ENCODE results near the gene OR6N2. TPM values are rescaled to one million over a fixed set of nuclear protein-coding genes. Genes with fewer than 3 reads are reported as not detected.
A peak's percentile ranks its signal among the peaks of the same experiment; 100 is the strongest.

Gene OR6N2
- total RNA-seq: not detected

DNA sequence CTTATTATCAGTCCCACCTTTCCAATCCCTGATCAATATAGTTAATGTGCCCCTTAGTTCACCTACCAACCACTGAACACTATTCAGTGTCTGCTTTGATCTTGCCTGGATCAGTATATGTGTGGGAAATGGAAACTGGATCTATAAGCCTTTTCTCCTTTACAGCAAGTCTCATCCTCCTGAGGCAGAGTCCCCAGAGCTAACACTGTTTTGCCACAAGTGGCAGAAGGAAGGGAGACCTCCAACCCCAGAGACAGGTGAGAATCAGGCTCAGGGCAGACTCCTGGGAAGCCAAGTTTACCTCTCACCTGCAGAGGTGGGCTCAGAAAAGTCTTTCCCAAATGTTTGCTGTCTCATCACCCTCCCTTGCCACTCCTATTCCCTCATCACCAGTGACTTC, at the start of gene OR6N2:
Gene OR6N2, minus strand, starts transcription at position 101 of the 400 bp plus-strand sequence. CDS start 3,569 bp downstream, outside the sequence.
- intact Hi-C loops (cut with micrococcal nuclease): no loop called here
- Mint-ChIP-seq H3K36me3 (ENCODE audit: low read depth) (no peaks in the 10 kb centered on the region), H3K9me3 (no peaks in the 10 kb centered on the region), H3K4me3 (no peak within 1 kb of the TSS), H3K27me3 (peaks cover 3% of the 10 kb centered on the region), H3K4me1 (ENCODE audit: low read depth) (no peaks in the 10 kb centered on the region), H3K27ac (no peak within 1 kb of the TSS)
- ChIA-PET CTCF (no interaction called here), POLR2A (no interaction called here)
- TF ChIP-seq, protein P1, sequence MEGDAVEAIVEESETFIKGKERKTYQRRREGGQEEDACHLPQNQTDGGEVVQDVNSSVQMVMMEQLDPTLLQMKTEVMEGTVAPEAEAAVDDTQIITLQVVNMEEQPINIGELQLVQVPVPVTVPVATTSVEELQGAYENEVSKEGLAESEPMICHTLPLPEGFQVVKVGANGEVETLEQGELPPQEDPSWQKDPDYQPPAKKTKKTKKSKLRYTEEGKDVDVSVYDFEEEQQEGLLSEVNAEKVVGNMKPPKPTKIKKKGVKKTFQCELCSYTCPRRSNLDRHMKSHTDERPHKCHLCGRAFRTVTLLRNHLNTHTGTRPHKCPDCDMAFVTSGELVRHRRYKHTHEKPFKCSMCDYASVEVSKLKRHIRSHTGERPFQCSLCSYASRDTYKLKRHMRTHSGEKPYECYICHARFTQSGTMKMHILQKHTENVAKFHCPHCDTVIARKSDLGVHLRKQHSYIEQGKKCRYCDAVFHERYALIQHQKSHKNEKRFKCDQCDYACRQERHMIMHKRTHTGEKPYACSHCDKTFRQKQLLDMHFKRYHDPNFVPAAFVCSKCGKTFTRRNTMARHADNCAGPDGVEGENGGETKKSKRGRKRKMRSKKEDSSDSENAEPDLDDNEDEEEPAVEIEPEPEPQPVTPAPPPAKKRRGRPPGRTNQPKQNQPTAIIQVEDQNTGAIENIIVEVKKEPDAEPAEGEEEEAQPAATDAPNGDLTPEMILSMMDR (IDR thresholded peaks at IDR 0.05): no peak
- DNase-seq (no peak), ATAC-seq (no peak)

DNA sequence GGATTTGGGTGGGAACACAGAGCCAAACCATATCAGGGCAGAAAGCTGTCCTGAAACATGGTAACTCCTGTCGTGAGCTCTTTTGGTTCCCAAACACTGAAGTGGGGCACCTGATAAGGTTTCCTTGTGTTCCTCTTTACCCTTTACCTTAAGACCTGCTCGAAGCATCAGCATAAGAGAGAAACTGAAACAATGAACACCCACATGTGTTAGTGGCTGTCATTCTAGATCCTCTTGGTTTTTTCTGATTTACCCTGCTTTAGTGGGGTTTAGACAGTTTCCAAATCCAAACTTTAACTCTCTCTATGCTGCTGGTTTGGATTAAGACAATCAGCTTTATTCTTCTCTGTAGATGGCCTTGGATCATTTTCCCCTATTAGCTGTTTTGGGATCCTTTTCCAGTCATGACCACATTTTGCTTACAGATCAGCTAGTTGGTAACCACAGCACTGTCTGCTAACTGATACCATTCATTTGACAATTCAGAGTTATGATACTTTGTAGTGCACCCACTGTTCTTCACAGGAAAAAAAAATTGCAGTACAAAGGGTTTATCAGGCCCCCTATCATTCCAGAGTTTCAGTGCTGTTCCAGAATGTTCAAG, 49.2 kb upstream of the OR6N2 start:
- peak; percentile 55 for ATAC-seq
- TF ChIP-seq, protein P1 (IDR thresholded peaks at IDR 0.05): no peak
- Mint-ChIP-seq H3K27me3 (peaks cover 4% of the 10 kb centered on the region), H3K36me3 (ENCODE audit: low read depth) (no peaks in the 10 kb centered on the region), H3K27ac (no peak overlapping the region), H3K9me3 (peaks cover 4% of the 10 kb centered on the region), H3K4me3 (no peak overlapping the region), H3K4me1 (ENCODE audit: low read depth) (peaks cover 8% of the 10 kb centered on the region)
- CTCF ChIA-PET: interaction anchor here (1.4 to 1.6 kb wide), 2 partner anchors 37 to 242 kb away, joined by 3 to 5 read pairs; no protein-coding TSS in a partner anchor
- intact Hi-C loops (cut with micrococcal nuclease): no loop called here
- no peak for DNase-seq
- POLR2A ChIA-PET: no interaction called here

- CTCF ChIA-PET: no interaction called here
- no peak overlapping the region for H3K27ac Mint-ChIP-seq
- no peaks in the 10 kb centered on the region for H3K36me3 Mint-ChIP-seq (ENCODE audit: low read depth)
- H3K4me3 Mint-ChIP-seq: no peak overlapping the region
- H3K9me3 Mint-ChIP-seq: no peaks in the 10 kb centered on the region
- POLR2A ChIA-PET: no interaction called here
- ATAC-seq (no peak), DNase-seq (no peak)
- H3K4me1 Mint-ChIP-seq (ENCODE audit: low read depth): peaks cover 18% of the 10 kb centered on the region
- peaks cover 8% of the 10 kb centered on the region for H3K27me3 Mint-ChIP-seq
- TF ChIP-seq, protein P1 (IDR thresholded peaks at IDR 0.05): no peak
- intact Hi-C loops (cut with micrococcal nuclease): no loop called here
These were observed 40.7 kb upstream of the OR6N2 start for GRCh38 chr1:158821723-158822122.

DNA sequence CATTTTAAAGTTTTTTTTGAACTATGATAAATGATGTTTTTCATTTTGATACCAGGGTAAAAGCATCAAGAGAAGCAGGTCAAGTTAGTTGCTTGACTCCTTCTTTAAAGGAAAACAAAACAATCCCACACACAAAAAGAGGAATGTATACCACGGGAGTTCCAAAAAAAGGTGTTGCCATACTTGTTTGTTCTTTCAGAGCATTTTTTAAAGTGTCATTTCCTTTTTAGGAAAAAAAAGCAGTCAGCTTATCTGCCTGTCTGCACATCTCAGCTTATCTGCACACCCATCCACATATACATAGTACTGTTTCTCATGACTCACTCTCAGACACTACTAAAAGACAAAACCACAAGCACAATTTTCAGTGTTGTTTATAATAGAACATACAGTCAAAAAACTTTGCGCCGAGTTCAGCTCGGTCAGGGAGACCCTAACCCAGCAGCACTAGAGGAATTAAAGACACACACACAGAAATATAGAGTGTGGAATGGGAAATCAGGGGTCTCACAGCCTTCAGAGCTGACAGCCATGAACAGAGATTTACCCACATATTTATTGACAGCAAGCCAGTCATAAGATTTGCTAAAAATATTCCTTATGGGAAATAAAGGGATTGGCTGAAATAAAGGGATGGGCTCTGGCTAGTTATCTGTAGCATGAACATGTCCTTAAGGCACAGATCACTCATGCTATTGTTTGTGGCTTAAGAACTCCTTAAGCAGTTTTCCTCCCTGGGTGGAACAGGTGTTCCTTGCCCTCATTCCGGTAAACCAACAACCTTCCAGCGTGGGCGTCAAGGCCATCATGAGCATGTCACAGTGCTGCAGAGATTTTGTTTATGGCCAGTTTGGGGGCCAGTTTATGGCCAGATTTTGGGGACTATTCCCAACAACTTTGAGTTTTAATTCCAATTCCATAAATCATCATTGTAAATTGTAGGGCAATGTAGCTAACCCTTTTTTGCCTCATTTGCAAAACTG, 38.7 kb upstream of the OR6N2 start:
- DNase-seq: peak; percentile 7
- H3K4me3 Mint-ChIP-seq: peak overlapping the region; percentile 14
- intact Hi-C loops (cut with micrococcal nuclease): no loop called here

More for the DNA sequence above, 38.7 kb upstream of the OR6N2 start:
- TF ChIP-seq, protein P1 (IDR thresholded peaks at IDR 0.05): no peak
- ChIA-PET CTCF (interaction anchor here (1.1 kb wide), 1 partner anchor 26 kb away, joined by 3 read pairs; no protein-coding TSS in a partner anchor), POLR2A (interaction anchor here (1.4 kb wide), 1 partner anchor 190 kb away, joined by 5 read pairs; the partner anchor contains the start of gene IFI16)
- Mint-ChIP-seq H3K4me1 (ENCODE audit: low read depth) (peaks cover 18% of the 10 kb centered on the region), H3K36me3 (ENCODE audit: low read depth) (no peaks in the 10 kb centered on the region), H3K9me3 (no peaks in the 10 kb centered on the region), H3K27ac (peak overlapping the region; percentile 50), H3K27me3 (peaks cover 5% of the 10 kb centered on the region)
- peak; percentile 98 for ATAC-seq

All from activated CD8-positive, alpha-beta T cell treated with anti-CD3 and anti-CD28 coated beads for 36 hours (primary cell).